AG04449 (cell line): Measurements from ENCODE around the gene MYO16.

ENCODE experiments used
- CTCF ChIA-PET: fragments of 350-600 bp; formaldehyde crosslinking; extraction: SDS; loops from one replicate; lab custom pipeline; 2021; ENCODE audit warnings: antibody characterized with exemption; lab: Yijun Ruan, JAX
- POLR2A ChIA-PET: fragments of 400-600, 350-600 bp; formaldehyde crosslinking; extraction: SDS; loops from one replicate; lab custom pipeline; 2020; ENCODE audit warnings: antibody characterized with exemption, inconsistent platforms; lab: Yijun Ruan, JAX
- DNase-seq: peaks from one replicate; pipeline ENCODE4 v3.0.0-alpha.2; 2010; ENCODE audit warnings: low read depth, low spot score
- H3K4me3 ChIP-seq: 2 replicates; pipeline ENCODE4 v1.5.1; 2011; ENCODE audit warnings: low read depth, mild to moderate bottlenecking, control low read depth, low read length
- CTCF ChIP-seq: IDR thresholded peaks from one replicate; pipeline ENCODE4 v1.5.1; 2011; ENCODE audit warnings: mild to moderate bottlenecking, moderate library complexity, low read length, control low read depth, inconsistent platforms; ENCODE audit not compliant: insufficient read depth; ENCODE audit errors: missing control alignments

The MYO16 gene

GRCh38 chr13:109220631-109221030, 591.2 kb downstream of the MYO16 start:
- ChIA-PET CTCF (no interaction called here), POLR2A (no interaction called here)
- H3K4me3 ChIP-seq: no peak overlapping the region
- TF ChIP-seq CTCF: no peak
- no peak for DNase-seq

GRCh38 chr13:109224033-109224432, 594.6 kb downstream of the MYO16 start:
- ChIA-PET POLR2A (no interaction called here), CTCF (interaction anchor here (0.7 kb wide), 1 partner anchor 561 kb away, joined by 3 read pairs; no protein-coding TSS in a partner anchor)
- DNase-seq: no peak
- H3K4me3 ChIP-seq: no peak overlapping the region
- TF ChIP-seq CTCF: no peak

GRCh38 chr13:109226631-109227030, 597.2 kb downstream of the MYO16 start:
- ChIA-PET CTCF (interaction anchor here (0.7 kb wide), 1 partner anchor 55 kb away, joined by 3 read pairs; no protein-coding TSS in a partner anchor), POLR2A (no interaction called here)
- no peak overlapping the region for H3K4me3 ChIP-seq
- no peak for DNase-seq
- no peak for TF ChIP-seq CTCF

DNA sequence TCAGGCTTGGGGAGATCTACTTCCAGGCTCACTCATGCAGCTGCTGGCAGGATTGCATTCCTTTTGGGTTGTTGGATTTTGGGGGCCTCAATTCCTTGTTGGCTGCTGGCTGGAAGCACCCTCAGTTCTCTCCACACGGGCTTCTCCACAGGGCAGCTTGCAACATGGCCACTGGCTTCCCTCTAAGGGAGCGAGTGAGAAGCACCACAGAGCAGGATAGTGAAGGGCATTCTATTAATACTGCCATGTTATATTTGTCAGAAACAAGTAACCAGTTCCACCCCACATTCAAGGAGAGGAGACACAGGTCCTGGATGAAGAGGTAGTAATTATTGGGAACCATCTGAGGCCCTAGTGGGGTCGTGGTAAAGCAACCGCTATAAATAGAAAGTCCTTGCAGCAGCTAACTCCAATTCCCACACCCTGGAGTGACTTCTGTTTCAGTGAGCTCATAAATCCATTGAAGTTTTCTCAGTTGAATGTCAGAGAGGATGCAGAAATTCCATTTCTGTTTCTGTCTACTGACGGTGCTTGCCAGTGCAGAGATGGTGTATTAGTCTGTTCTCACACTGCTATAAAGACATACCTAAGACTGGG, 598.0 kb downstream of the MYO16 start:
- no peak overlapping the region for H3K4me3 ChIP-seq
- POLR2A ChIA-PET: no interaction called here
- TF ChIP-seq CTCF: no peak
- CTCF ChIA-PET: interaction anchor here (0.7 kb wide), 1 partner anchor 54 kb away, joined by 3 read pairs; no protein-coding TSS in a partner anchor
- no peak for DNase-seq

DNA sequence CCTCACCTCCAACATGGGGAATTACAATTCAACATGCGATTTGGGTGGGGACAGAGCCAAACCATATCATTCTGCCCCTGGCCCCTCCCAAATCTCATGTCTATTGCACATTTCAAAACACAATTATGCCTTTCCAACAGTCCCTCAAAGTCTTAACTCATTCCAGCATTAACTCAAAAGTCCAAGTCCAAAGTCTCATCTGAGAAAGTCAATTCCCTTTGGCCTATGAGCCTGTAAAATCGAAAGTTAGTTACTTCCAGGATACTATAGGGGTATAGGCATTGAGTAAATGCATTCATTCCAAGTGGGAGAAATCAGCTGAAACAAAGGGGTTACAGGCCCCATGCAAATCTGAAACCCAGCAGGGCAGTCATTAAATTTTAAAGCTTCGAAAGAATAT, 598.8 kb downstream of the MYO16 start:
- POLR2A ChIA-PET: no interaction called here
- no peak overlapping the region for H3K4me3 ChIP-seq
- no peak for TF ChIP-seq CTCF
- CTCF ChIA-PET: no interaction called here
- DNase-seq: no peak

GRCh38 chr13:109231888-109232287, 602.5 kb downstream of the MYO16 start:
- no peak for TF ChIP-seq CTCF
- DNase-seq: no peak
- H3K4me3 ChIP-seq: no peak overlapping the region
- ChIA-PET CTCF (interaction anchor here (0.7 kb wide), 1 partner anchor 10 kb away, joined by 3 read pairs; no protein-coding TSS in a partner anchor), POLR2A (no interaction called here)
